SK-N-SH (cell line): ENCODE results near the gene ZNF827. TPM values are rescaled to one million over a fixed set of nuclear protein-coding genes. Genes with fewer than 3 reads are reported as not detected.
A peak's percentile ranks its signal among the peaks of the same experiment; 100 is the strongest.

Experiments used
- CTCF ChIA-PET: fragments of 300-600, 350-600 bp; formaldehyde crosslinking; extraction: SDS; loops from one replicate; lab custom pipeline; 2021; lab: Yijun Ruan, JAX
- POLR2A ChIA-PET: fragments of 350-600 bp; sonication (Branson Sonifier 250); formaldehyde crosslinking; extraction: SDS; loops from one replicate; lab custom pipeline; 2020; ENCODE audit warnings: antibody characterized with exemption, inconsistent platforms; lab: Yijun Ruan, JAX
- DNase-seq: peaks from one replicate; pipeline ENCODE4 v3.0.0; 2012
- H2AFZ ChIP-seq: fragments of 200-600 bp; sonication (generic); 2 replicates; pipeline ENCODE4 v1.8.1; 2016; ENCODE audit warnings: antibody characterized with exemption, mild to moderate bottlenecking, low read depth
- H3F3A ChIP-seq: fragments of 200-600 bp; sonication (generic); replicated peaks from 2 replicates; pipeline ENCODE3; 2016; ENCODE audit warnings: antibody characterized with exemption, mild to moderate bottlenecking; ENCODE audit not compliant: insufficient read depth
- H3K27ac ChIP-seq, 2 experiments: fragments of 200-500 bp in 1 of 2; fragments of 200-600 bp in 1 of 2; sonication (Bioruptor generic) in 1 of 2; sonication (generic), shearing (Covaris generic) in 1 of 2; 2 replicates each; pipeline versions ENCODE4 v1.5.1 to v1.6.1; 2014 to 2016; ENCODE audit warnings: low read depth in 2 of 2, inconsistent platforms in 1 of 2, low read length in 1 of 2, mild to moderate bottlenecking in 1 of 2, mixed read lengths in 1 of 2
- H3K27me3 ChIP-seq: fragments of 200-600 bp; sonication (generic), shearing (Covaris generic); 2 replicates; pipeline ENCODE4 v1.6.1; 2016; ENCODE audit warnings: mixed run types; ENCODE audit not compliant: insufficient read depth
- H3K36me3 ChIP-seq, 2 experiments: fragments of 200-500 bp in 1 of 2; fragments of 200-600 bp in 1 of 2; sonication (Bioruptor generic) in 1 of 2; sonication (generic) in 1 of 2; replicated peaks in 1 of 2; 2 replicates each; pipeline versions ENCODE3 to v1.5.1; 2014 to 2016; ENCODE audit warnings: low read length in 1 of 2, mild to moderate bottlenecking in 1 of 2; ENCODE audit not compliant: insufficient read depth in 2 of 2, control insufficient read depth in 1 of 2
- H3K4me1 ChIP-seq, 2 experiments: fragments of 200-500 bp in 1 of 2; fragments of 200-600 bp in 1 of 2; sonication (Bioruptor generic) in 1 of 2; sonication (generic), shearing (Covaris generic) in 1 of 2; 2 replicates each; pipeline versions ENCODE4 v1.5.1 to v1.6.1; 2014 to 2016; ENCODE audit warnings: low read depth in 1 of 2, low read length in 1 of 2, mixed run types in 1 of 2; ENCODE audit not compliant: insufficient read depth in 2 of 2, control insufficient read depth in 1 of 2
- H3K4me2 ChIP-seq: fragments of 200-600 bp; sonication (generic), shearing (Covaris generic); 2 replicates; pipeline ENCODE4 v1.6.1; 2017; ENCODE audit warnings: mixed run types
- H3K4me3 ChIP-seq, 2 experiments: fragments of 200-500 bp in 1 of 2; fragments of 200-600 bp in 1 of 2; sonication (Bioruptor generic) in 1 of 2; sonication (generic), shearing (Covaris generic) in 1 of 2; 2 replicates each; pipeline versions ENCODE4 v1.5.1 to v1.8.1; 2014 to 2016; ENCODE audit warnings: low read depth in 2 of 2, inconsistent platforms in 1 of 2, low read length in 1 of 2, mild to moderate bottlenecking in 1 of 2, mixed read lengths in 1 of 2, moderate library complexity in 1 of 2
- H3K79me2 ChIP-seq: fragments of 200-600 bp; sonication (generic); 2 replicates; pipeline ENCODE4 v1.8.1; 2017; ENCODE audit warnings: mild to moderate bottlenecking; ENCODE audit not compliant: insufficient read depth
- H3K9ac ChIP-seq: fragments of 200-600 bp; sonication (generic); 2 replicates; pipeline ENCODE4 v1.6.1; 2017; ENCODE audit warnings: mixed run types
- H3K9me2 ChIP-seq: fragments of 200-600 bp; sonication (generic); 2 replicates; pipeline ENCODE4 v1.6.1; 2017; ENCODE audit warnings: mixed run types
- H3K9me3 ChIP-seq: fragments of 200-600 bp; sonication (generic); 2 replicates; pipeline ENCODE4 v1.6.1; 2017; ENCODE audit warnings: mixed run types, mild to moderate bottlenecking, moderate library complexity
- H4K20me1 ChIP-seq: fragments of 200-600 bp; sonication (generic); 2 replicates; pipeline ENCODE4 v1.6.1; 2017; ENCODE audit warnings: mild to moderate bottlenecking, mixed run types; ENCODE audit not compliant: insufficient read depth
- CHD2 ChIP-seq: fragments of 150-350 bp; IDR thresholded peaks from 2 replicates; pipeline ENCODE4 v1.6.1; 2018; ENCODE audit warnings: low read length; ENCODE audit not compliant: partially characterized antibody
- ELF1 ChIP-seq: IDR thresholded peaks from 2 replicates; pipeline ENCODE4 v1.4.0; 2012
- EP300 ChIP-seq, 2 experiments: IDR thresholded peaks; 2 replicates each; pipeline versions ENCODE4 v1.4.0 to v1.6.1; 2012; ENCODE audit warnings: borderline replicate concordance in 1 of 2, low read depth in 1 of 2, low read length in 1 of 2
- EZH2phosphoT487 ChIP-seq: fragments of 200-600 bp; sonication (generic); IDR thresholded peaks from 2 replicates; pipeline ENCODE4 v1.6.1; 2017; ENCODE audit warnings: low read depth, mixed run types, mild to moderate bottlenecking, antibody characterized with exemption, moderate library complexity, borderline replicate concordance
- FOSL2 ChIP-seq: IDR thresholded peaks from 2 replicates; pipeline ENCODE4 v1.4.0; 2012; ENCODE audit warnings: low read depth, mild to moderate bottlenecking, moderate library complexity, borderline replicate concordance
- GATA2 ChIP-seq: sonication (generic); formaldehyde crosslinking; IDR thresholded peaks from 2 replicates; pipeline ENCODE4 v1.5.0; 2020; ENCODE audit warnings: mild to moderate bottlenecking, missing genetic modification reagents
- JUND ChIP-seq: IDR thresholded peaks from 2 replicates; pipeline ENCODE4 v1.4.0; 2012
- MAX ChIP-seq: IDR thresholded peaks from 2 replicates; pipeline ENCODE4 v1.4.0; 2012; ENCODE audit warnings: low read depth
- MEF2A ChIP-seq: IDR thresholded peaks from 2 replicates; pipeline ENCODE4 v1.4.0; 2012; ENCODE audit warnings: low read depth, borderline replicate concordance
- NFIC ChIP-seq: IDR thresholded peaks from 2 replicates; pipeline ENCODE4 v1.4.0; 2012; ENCODE audit warnings: borderline replicate concordance
- PBX3 ChIP-seq: IDR thresholded peaks from 2 replicates; pipeline ENCODE4; 2012
- RXRA ChIP-seq: IDR thresholded peaks from 2 replicates; pipeline ENCODE4 v1.4.0; 2012; ENCODE audit warnings: low read depth, mild to moderate bottlenecking, borderline replicate concordance
- TAF1 ChIP-seq: IDR thresholded peaks from 2 replicates; pipeline ENCODE4 v1.6.1; 2012; ENCODE audit warnings: low read depth, mild to moderate bottlenecking, low read length, moderate library complexity, borderline replicate concordance
- TCF12 ChIP-seq: IDR thresholded peaks from 2 replicates; pipeline ENCODE4 v1.4.0; 2012
- TEAD4 ChIP-seq: IDR thresholded peaks from 2 replicates; pipeline ENCODE4 v1.4.0; 2012; ENCODE audit warnings: mild to moderate bottlenecking, borderline replicate concordance; ENCODE audit not compliant: insufficient read depth
- YY1 ChIP-seq: IDR thresholded peaks from 2 replicates; pipeline ENCODE4 v1.4.0; 2012; ENCODE audit warnings: low read depth, mild to moderate bottlenecking
- WGBS: methylation state at CpG from one replicate; pipeline ENCODE4 v1.1.6; 2017; ENCODE audit warnings: low lambda C conversion rate; 5-methylcytosine and 5-hydroxymethylcytosine counted together
- polyA plus RNA-seq, 3 experiments: library from polyadenylated mRNA; depleted of rRNA; stranded (reverse); fragments of >200 nt; gene quantifications; 2 replicates each; pipeline ENCODE4 v1.2.3, GENCODE V29; 2012

The ZNF827 gene
- polyA plus RNA-seq, 1 of the 3 experiments (the other 2 are of a cell fraction), result 23.2 TPM

- Histone ChIP-seq H3K9me3 (no peaks in the 10 kb centered on the region), H3K36me3 (no peaks in the 10 kb centered on the region), H3K27ac (no peak overlapping the region), H3K4me2 (no peak overlapping the region), H3K9ac (no peak overlapping the region), H2AFZ (no peak overlapping the region), H3K9me2 (no peaks in the 10 kb centered on the region), H4K20me1 (no peaks in the 10 kb centered on the region), H3K4me1 (no peaks in the 10 kb centered on the region), H3K27me3 (no peaks in the 10 kb centered on the region), H3K4me3 (no peak overlapping the region), H3K79me2 (no peaks in the 10 kb centered on the region), H3F3A (no peaks in the 10 kb centered on the region)
- 76% methylated on average over 1 of the region's 1 CpG for WGBS
- CTCF ChIA-PET, result no interaction called here
- POLR2A ChIA-PET, result no interaction called here
- no peak for TF ChIP-seq ELF1
- DNase-seq, result no peak
Observed at GRCh38 chr4:145716661-145717200, 221.9 kb downstream of the ZNF827 start.

- H4K20me1 ChIP-seq, result no peaks in the 10 kb centered on the region
- H3K9me3 ChIP-seq, result no peaks in the 10 kb centered on the region
- H3K4me3 ChIP-seq, result no peak overlapping the region
- POLR2A ChIA-PET, result no interaction called here
- no peaks in the 10 kb centered on the region for H3K36me3 ChIP-seq
- DNase-seq, result no peak
- H3K9me2 ChIP-seq, result no peaks in the 10 kb centered on the region
- H3F3A ChIP-seq, result no peaks in the 10 kb centered on the region
- no peaks in the 10 kb centered on the region for H3K4me1 ChIP-seq
- H3K27me3 ChIP-seq, result no peaks in the 10 kb centered on the region
- TF ChIP-seq MAX (no peak), CHD2 (no peak), EP300 (IDR thresholded peaks at IDR 0.05; ENCODE audit: borderline replicate concordance in 1 of 2, low read depth in 1 of 2, low read length in 1 of 2) (no peak), TAF1 (no peak), MEF2A (no peak), FOSL2 (no peak), NFIC (no peak), EZH2phosphoT487 (no peak), YY1 (no peak), GATA2 (CRISPR knock-in tag) (no peak)
- TF ChIP-seq, all 33 proteins: peak for 0
- no peaks in the 10 kb centered on the region for H3K79me2 ChIP-seq
- 46% methylated on average over 3 of the region's 3 CpGs for WGBS
- H3K4me2 ChIP-seq, result no peak overlapping the region
- no peak overlapping the region for H3K9ac ChIP-seq
- CTCF ChIA-PET, result no interaction called here
- no peak overlapping the region for H3K27ac ChIP-seq
- H2AFZ ChIP-seq, result no peak overlapping the region
Observed at GRCh38 chr4:145716200-145716599, 222.4 kb downstream of the ZNF827 start.

GRCh38 chr4:145709843-145710242 is 228.8 kb downstream of the ZNF827 start:
- no peak overlapping the region for H3K27ac ChIP-seq
- DNase-seq, result no peak
- no peaks in the 10 kb centered on the region for H3K4me1 ChIP-seq
- 44% methylated on average over 3 of the region's 3 CpGs for WGBS
- POLR2A ChIA-PET, result no interaction called here
- H3K9me3 ChIP-seq, result no peaks in the 10 kb centered on the region
- H3K79me2 ChIP-seq, result no peaks in the 10 kb centered on the region
- H3K27me3 ChIP-seq, result no peaks in the 10 kb centered on the region
- H2AFZ ChIP-seq, result no peak overlapping the region
- H3K36me3 ChIP-seq, result no peaks in the 10 kb centered on the region
- H3K4me3 ChIP-seq, result no peak overlapping the region
- TF ChIP-seq TEAD4, result 0 out of 2 replicates have a peak, but pooled peaks have one; percentile 24
- no peak for TF ChIP-seq TAF1
- TF ChIP-seq MEF2A, result no peak
- peak; percentile 9; the same call in 1 of the 2 replicates for TF ChIP-seq PBX3
- TF ChIP-seq NFIC, result peak; percentile 47; the same call in 1 of the 2 replicates
- TF ChIP-seq FOSL2, result peak; percentile 82
- TF ChIP-seq TCF12, result peak; percentile 43
- peak; percentile 62 for TF ChIP-seq JUND
- no peak for TF ChIP-seq RXRA
- no peaks in the 10 kb centered on the region for H3K9me2 ChIP-seq
- H3K9ac ChIP-seq, result no peak overlapping the region
- CTCF ChIA-PET, result no interaction called here
- no peak overlapping the region; the same call in 1 of the 2 replicates for H3K4me2 ChIP-seq
- H4K20me1 ChIP-seq, result no peaks in the 10 kb centered on the region
- H3F3A ChIP-seq, result no peaks in the 10 kb centered on the region
